AG08395 (cell line): ENCODE results near the gene TRNT1.

Experiments used
- DNase-seq: peaks from one replicate; pipeline ENCODE4 v3.0.0; 2012; ENCODE audit warnings: mixed read lengths, low spot score

Gene TRNT1

DNA sequence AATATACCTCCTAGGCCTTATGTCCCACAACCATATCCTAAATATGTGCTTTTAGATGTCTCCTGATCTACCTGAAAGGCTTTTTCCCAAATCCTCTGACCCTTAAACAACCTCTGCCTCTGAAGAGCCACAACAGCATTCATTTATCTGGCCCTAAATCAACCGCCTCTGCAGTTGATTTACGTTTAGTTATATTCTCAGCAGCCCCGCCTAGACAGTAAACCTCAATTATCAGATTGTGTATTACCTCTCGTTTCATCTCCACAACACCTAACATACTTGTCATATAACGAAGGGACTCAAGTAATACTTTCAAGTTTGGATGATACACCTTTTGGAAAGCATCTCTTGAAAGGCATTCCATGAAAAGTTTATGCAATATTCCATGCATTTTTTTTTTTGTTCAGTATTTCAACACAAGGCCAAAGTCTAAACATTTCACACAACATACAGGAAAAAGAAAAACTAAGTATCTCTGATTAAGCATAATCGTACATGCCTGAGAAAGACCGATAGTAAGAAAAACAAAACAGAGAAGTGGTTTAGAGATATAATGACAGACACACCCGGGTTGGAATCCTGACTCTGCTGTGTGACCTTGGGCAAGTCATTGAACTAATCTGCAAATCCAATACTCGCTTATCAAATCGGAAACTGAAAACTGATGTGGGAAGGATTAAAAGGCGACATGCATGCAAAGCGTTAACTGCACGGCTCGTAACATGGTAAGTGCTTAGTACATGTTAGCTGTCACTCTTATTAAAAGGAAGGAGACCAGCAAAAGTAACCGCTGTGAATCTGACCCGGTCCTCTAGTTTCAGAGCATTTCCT is 52.0 kb downstream of the TRNT1 start:
- DNase-seq, result no peak

DNA sequence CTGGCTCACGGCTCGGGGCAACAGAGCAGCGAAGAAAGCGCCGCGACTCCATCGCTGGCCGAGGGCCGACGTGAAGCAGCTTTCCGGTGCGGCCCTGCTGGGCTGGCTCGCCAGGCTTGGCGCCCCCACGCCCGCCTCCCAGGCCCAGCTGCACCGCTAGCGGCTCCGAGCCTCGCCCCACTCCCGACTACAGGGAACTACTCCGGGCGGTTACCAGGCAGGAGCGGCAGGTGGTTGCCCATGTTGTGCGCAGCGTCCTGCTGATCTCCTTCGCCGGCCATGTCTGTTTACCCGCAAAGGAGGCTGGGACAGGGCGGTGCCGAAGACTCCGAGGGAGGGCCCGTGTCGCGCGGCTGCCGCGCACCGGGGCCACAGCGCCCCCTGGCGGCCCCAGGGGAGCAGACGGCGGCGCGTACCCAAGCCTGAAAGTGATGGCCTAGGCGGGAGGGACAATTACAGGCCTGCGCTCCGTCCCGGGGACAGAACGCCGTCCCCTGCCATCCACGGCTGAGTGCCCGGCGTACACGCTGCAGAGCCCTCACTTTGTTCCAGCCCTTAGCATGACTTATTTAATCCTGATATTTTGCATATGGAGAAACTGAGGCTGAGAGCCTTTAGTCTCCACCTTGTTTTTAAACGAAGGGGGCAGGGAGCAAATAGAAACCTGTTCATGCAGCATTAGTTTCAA is 52.8 kb downstream of the TRNT1 start, which contains the start of gene CRBN:
Gene CRBN, minus strand, starts transcription at position 285 of the 688 bp plus-strand sequence. Its CDS starts 4 bp downstream, at position 281.
- DNase-seq, result peak; percentile 96

DNA sequence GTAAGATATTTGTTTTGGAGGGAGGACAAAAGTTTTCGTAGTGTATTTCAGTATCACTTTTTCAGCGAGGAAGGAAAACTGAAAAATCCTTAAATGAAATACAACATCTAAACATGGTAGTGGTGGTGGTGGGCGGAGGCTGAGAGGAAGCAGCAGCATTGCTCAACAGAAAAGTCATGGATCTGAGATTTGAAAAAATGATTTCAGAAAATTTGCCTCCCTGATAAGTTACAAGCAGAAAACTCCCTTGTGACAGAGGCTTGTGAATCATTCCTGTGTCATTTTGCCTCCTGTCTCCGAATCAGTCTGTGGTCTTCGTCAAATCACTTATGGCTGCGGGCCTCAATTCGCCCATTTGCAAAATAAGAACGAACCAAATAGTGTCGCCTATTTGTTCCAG is 53.7 kb downstream of the TRNT1 start:
- DNase-seq, result no peak

DNA sequence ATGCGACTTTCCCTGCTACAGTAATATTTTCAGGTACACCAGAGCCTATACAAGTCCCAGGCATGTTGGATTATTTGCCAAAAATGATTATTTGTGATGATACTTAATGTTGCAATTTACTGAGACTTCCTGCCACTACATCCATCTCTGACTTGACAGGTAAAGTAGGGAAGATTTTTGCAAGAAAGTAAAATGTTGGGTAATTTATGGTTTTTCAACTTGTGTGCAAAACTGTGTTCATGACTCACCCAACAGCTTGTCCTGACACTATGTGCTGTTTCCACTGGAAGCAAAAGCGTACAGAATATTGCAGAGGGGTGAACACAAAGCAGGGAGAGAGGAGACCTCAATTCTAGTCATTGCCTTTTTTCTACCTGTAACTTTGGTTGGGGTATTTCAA is 58.1 kb downstream of the TRNT1 start:
- DNase-seq, result no peak

DNA sequence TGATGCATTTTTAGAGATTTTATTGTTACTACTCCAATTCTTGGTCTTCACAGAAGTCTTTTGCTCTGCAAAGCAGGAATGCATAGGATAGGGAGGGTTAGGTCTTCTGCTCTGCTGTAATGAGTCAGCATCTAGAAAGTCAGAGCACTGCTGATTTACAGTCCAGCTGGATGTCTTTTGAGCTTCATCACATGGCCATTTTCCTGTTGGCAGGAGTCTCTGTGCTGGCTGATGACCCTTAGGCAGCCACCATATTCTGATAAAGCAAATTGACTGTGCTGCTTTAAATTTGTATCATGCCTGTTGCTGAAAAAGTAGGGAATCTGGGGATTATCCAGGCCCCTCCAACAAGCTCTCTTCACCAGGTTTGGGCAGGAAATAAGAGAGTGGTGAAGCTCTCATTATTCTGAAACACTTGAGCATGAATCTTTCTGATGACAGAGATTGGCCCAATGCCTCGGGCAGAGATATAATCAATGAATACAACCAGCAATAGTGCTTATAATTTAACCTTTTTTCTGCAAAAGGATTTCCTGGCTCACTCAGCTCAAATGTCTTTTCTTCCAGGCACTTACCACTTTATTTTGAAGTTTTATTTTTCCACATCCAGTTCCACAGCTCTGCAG is 62.5 kb downstream of the TRNT1 start:
- no peak for DNase-seq

DNA sequence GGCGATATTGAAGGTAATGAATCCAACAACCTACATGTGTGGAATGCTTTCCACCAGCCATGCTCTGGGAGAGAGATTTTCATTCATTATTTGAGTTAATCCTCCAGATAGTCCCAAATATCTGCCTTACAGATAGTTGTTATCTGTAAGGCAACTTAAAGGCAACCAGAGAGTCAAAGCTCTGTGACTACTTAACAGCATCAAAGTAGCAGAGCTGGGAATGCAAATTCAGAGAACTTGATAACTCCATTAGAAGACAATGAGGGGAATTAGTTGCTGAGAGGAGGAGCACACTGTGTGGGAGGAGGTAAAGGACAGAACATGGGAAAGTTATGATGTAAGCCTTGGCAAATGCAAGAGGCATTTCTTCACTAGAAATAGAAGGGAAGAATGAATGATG is 63.2 kb downstream of the TRNT1 start:
- no peak for DNase-seq

DNA sequence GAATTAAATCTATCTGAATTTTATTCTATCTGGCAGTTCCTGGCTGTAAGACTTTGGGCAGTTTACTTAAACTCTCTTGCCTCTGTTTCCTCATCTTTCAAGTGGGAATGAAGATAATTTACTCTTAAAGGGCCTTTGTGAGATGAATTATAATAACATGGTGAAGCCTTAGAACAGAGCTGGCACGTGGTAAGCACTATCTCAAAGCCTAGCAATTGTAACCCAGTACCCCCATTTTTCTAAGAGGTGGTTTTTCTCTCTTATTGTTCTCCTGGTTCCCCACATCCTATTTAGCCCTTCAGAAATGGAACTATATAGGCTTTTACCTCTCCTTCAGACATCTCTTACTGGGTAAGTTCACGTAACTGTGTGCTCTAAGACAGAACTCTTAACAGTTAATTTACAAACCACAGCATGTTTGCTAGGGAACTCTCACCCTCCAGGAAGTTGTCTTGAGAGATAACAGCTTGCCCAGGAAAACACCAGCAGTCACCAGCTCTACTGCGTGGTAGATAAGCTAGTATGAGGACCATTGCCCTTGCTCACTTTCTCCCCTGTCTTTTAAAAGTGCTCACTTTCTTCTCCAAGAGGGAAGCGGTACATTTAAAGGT is 65.0 kb downstream of the TRNT1 start:
- DNase-seq, result no peak

DNA sequence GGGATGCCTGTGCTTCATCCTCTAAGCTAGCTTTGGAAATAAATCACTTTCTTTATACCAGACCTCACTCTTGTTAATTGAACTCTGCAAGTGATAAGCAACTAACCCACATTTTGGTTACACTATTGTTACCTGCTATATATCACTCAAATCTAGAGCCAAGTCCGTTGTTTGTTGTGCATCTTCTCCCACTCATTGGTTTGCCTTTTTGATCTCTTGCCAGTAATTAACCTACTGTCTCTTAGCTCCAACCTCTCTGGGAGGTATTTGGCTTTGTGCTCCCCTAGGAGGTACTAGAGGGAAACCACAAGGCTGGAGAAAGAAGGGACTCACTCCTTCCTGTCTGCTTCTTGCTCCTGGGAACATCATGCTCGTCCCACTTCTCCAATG is 65.5 kb downstream of the TRNT1 start:
- no peak for DNase-seq

DNA sequence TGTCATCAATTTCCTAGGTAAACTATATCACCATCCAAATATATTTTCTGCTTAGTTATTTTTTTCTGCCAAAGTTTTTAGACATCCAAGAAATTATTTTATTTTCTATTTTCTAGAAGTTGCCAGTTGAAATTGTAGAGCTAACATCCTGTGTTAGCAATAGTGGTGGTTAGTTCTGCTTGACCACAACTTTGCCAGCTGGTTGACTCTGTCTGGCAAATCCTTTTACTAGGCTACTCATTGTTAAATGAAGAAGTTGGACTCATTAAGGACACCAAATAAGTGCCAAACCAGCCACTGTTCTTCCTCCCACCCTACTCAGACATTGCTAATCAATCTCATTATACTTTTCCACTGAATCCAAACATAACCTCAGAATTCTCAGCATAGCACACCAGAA is 68.1 kb downstream of the TRNT1 start:
- no peak for DNase-seq

DNA sequence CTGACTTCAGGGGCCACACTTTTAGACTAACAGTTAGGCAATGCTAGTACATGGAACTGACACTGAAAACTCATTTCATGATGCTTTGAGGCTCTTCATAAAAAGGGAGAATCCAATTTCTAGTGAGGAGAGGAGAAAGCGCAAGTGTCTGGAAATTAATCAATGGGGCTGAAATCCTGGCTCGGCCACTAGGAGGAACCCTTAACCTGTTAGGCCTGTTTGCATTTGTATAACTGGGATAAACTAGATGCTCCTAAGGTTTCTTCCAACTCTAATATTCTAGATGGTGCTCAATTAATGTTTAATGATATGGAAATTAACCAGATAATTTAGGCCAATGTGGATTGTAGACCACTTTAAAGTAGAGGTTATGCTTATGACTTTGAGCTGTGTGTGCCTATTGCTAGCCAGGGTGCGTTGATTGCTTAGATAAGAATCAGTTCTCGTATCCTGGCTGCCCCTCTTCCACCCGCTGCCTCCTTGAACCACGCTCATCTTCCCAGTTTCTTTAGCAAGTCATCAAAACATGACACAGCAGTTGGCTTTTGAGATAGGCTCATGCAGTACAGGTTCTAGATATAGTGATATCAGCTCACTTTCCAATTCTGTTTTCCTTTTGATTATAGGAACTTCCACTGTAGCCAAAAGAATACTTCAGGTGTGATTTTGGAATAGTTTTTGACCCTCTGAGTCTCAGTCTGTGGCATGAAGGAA is 69.6 kb downstream of the TRNT1 start:
- DNase-seq, result peak; percentile 14
